ENCODE results near the gene CEL.

DNA sequence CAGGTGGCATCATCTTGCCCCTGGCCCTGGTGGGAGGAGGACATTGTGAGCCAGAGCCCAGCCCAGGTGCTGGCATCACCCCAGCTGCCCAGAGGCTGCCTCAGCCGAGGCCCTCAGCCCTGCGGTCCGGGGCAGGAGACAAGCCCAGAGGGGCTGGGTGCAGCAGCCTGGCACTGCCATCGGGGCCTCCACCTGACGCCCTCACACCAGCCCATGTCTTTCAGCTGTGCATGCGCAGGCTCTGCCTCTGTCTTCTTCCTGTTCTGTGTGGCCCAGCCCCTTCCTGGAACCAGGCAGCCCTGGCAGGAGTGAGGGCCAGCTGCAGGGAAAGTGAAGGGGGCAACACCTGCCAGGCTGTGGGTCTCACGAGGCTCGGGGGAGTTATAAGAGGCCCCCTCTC lies 4.8 kb upstream of the CEL start:
- TF ChIP-seq TAF1 (IDR thresholded peaks at IDR 0.05; ENCODE audit: low read depth) (no peak), YY1 (IDR thresholded peaks at IDR 0.05; ENCODE audit: low read depth) (no peak), EP300 (IDR thresholded peaks at IDR 0.05; ENCODE audit: borderline replicate concordance) (no peak), RAD21 (IDR thresholded peaks at IDR 0.05; ENCODE audit: low read depth) (no peak), TEAD4 (IDR thresholded peaks at IDR 0.05) (no peak)
- TF ChIP-seq, protein P1, sequence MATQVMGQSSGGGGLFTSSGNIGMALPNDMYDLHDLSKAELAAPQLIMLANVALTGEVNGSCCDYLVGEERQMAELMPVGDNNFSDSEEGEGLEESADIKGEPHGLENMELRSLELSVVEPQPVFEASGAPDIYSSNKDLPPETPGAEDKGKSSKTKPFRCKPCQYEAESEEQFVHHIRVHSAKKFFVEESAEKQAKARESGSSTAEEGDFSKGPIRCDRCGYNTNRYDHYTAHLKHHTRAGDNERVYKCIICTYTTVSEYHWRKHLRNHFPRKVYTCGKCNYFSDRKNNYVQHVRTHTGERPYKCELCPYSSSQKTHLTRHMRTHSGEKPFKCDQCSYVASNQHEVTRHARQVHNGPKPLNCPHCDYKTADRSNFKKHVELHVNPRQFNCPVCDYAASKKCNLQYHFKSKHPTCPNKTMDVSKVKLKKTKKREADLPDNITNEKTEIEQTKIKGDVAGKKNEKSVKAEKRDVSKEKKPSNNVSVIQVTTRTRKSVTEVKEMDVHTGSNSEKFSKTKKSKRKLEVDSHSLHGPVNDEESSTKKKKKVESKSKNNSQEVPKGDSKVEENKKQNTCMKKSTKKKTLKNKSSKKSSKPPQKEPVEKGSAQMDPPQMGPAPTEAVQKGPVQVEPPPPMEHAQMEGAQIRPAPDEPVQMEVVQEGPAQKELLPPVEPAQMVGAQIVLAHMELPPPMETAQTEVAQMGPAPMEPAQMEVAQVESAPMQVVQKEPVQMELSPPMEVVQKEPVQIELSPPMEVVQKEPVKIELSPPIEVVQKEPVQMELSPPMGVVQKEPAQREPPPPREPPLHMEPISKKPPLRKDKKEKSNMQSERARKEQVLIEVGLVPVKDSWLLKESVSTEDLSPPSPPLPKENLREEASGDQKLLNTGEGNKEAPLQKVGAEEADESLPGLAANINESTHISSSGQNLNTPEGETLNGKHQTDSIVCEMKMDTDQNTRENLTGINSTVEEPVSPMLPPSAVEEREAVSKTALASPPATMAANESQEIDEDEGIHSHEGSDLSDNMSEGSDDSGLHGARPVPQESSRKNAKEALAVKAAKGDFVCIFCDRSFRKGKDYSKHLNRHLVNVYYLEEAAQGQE (IDR thresholded peaks at IDR 0.05; ENCODE audit: low read depth): no peak
